HG03575 (cell line): ENCODE results near the gene CACNG4.

Experiments
- ATAC-seq: cut with Tn5 transposase; IDR thresholded peaks from one replicate; pipeline ENCODE4 v1.9.1; 2021; ENCODE audit not compliant: unreplicated experiment, insufficient number of reproducible peaks, low FRiP score; ENCODE audit errors: extremely low read depth

Gene CACNG4

DNA sequence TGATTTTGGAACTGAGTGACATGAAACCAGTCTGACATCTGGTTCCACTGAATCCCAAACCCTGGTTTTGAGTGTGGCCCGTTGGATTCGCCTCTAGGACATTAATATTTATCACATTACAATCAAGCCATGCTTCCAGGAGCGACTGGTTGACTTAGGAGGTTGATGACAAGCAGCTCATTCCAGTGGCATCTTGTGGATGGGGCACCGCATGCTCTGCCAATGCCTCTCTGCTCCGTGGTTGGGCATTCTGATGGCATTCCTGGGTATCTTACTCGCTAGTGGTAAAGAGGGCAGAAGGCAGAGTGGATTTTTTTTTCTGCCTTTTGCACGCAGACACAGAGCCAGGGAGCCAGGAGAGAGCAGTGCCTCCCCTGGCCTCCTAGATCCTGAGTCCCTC is 31.4 kb downstream of the CACNG4 start:
- no peak for ATAC-seq

GRCh38 chr17:66996926-66997325 is 32.4 kb downstream of the CACNG4 start:
- no peak for ATAC-seq

DNA sequence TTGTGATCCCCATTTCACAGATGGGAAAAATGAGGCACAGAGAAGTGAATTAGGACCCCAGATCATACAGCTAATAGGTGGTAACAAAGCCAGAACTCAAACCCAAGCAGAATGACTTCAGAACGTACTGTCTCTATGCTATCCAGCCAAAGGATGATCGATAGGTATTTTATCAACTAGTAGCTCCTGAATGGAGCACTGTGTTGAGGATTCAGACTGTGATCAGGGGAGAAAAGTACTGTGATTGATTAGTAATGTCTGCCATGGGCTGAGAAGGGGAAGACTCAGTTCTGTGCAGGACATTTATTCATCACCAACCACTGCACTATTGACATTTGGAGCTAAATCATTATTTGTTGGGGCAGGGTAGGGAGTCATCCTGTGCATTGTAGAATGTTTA is 38.7 kb downstream of the CACNG4 start:
- ATAC-seq = no peak

DNA sequence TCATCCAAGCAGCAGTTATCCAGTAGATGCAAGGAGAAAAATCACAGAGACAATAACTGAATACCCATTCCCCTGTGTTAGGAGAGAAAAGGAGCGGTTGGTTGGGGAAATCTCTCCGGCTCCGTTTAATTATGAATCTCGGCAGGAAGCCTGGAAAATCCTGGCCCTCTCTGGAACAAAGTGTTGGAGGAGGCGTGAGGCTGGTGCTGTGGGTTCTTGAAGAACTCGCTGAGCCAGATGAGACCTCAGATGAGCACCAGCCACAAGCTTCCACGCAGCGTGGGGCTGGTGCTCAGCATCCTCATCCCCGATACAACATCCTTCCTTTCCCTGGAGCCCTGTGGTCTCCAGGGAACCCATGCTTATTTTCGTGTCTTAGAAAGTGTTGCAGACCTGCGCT is 39.7 kb downstream of the CACNG4 start:
- no peak for ATAC-seq

DNA sequence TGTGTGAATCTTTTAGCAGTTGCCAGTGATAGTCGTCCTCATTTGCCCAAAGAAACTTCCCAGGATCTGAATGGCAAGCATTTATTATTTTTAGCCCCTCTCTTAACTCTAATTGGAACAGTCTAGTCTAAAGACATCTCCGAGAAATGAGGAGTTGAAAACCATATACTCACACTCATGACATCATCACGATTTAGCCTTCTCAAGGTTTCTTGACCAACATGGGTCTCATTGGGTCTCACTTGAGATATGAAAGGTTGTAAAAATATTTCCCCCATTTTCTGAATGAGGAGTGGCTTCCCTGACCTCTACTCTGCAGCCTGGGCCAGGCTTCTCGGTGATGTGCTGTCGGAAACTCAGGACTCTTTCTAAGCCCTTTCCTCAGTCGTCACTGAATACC is 42.8 kb downstream of the CACNG4 start:
- no peak for ATAC-seq

DNA sequence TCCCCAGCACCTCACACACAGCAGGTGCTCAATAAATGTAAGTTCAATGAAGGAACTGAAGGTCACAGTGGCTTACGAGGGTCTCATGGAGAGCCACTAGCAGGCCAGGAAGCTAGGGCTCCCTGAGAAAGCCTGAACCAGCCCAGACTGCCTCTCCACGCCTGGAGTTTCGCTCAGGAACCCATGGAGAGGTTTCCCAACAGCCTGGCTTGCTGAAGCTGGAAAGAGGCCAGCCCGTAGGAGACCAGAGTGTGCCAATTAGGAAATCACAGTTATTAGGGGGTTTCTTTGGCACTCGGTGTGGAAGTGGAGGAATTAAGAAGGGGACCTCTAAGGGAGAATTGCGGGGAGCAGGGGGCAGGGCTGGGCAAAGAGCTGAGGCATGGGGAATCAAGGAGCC is 43.6 kb downstream of the CACNG4 start:
- ATAC-seq = no peak

GRCh38 chr17:67011527-67012175 is 47.1 kb downstream of the CACNG4 start:
- no peak for ATAC-seq

GRCh38 chr17:67013891-67014290 is 49.4 kb downstream of the CACNG4 start:
- no peak for ATAC-seq

- no peak for ATAC-seq
Observed at GRCh38 chr17:67015001-67015400, 50.5 kb downstream of the CACNG4 start.

DNA sequence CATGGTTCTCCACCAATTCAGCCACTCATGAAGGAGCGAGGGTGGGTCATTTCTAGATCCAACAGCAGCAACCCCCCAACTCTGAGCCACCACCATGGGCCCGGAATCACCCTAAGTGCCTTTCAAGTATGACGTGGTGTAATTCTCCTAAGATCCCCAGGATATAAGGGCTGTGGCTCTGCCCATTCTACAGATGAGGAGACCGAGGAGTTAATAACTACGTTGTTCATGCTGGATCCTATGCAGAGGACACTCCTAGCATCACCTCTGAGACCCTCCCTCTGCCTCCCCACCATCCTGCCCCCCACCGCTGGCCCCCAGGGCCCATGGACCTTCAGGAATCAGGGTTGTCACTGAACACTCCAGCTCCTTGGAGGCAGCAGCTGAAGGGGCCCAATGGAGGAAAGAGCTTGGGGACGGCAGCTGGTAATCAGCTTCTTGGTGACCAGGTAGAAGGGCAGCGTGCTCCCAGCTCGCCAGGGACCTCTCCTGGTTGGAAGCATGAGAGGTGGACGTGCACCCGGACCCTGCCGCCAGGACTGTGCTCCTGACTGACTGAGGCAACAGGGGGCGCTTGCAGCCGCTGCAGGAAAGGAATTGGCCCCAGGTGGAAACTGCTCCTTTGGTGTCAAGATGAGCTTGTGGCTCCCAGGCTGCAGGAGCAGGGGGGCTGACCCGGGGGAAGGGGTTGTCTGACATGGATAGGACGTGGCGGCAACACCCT is 51.7 kb downstream of the CACNG4 start:
- ATAC-seq = no peak

DNA sequence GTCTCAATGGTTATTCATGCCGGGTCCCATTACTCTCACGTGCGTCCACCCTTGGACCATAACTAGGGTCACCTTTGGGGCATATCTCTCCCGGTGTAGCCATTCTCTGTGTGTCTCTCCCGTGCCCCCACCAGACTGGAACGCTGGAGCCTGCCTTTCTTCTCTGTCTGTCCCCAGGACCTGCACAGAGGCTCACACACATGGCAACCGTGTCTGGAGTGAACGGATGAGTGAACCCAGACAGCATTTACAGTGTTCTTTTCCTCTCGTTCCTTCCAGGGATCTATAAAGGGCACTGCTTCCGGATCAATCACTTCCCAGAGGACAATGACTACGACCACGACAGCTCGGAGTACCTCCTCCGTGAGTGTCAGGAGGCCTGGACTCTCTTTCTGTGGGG is 53.4 kb downstream of the CACNG4 start:
- ATAC-seq = no peak

DNA sequence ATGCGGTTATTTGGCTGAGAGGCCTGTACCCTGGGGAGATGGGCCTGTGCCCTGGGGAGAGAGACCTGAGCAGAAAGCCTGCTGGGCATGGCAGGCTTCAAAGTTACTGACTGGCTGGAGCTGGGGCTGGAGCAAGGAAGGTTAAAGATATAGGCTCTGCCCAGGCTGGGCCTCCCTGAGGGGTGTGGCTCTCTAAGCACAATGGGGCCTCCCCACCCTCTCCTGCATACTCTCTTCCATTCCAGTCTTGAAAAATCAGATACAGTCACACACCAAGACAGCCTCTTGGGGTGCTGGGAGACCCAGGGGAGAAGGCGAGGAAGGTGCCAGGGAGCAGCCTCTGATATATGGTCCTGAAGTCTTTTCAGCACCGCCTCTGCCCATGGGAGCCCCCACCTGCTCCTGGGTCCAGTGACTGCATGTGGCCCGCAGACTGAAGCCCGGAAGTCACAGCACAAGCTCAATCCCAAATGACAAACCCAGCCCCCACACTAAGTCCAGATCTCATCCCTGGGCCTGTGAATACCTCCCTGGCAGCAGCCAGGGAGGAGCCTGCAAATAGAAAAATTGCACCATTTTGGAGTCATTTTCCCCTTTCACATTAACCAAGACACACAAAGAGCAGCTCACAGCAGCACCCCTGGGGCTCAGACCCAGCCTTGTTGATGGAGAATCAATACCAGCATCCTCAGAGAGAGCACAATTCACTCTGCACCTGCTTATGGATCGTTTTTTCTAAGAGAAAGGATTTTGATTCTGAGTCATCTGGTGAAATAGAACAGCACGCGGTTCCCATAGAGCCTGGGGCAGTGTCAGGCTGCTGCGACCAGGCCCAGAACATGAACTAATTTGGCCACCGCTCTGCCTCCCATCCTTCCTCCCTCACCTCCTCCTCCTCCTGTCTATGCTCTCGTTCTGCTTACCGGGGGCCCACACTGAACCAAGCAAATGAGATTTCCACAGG is 54.2 kb downstream of the CACNG4 start:
- no peak for ATAC-seq

- no peak for ATAC-seq
Observed at GRCh38 chr17:67019809-67020208, 55.3 kb downstream of the CACNG4 start.

DNA sequence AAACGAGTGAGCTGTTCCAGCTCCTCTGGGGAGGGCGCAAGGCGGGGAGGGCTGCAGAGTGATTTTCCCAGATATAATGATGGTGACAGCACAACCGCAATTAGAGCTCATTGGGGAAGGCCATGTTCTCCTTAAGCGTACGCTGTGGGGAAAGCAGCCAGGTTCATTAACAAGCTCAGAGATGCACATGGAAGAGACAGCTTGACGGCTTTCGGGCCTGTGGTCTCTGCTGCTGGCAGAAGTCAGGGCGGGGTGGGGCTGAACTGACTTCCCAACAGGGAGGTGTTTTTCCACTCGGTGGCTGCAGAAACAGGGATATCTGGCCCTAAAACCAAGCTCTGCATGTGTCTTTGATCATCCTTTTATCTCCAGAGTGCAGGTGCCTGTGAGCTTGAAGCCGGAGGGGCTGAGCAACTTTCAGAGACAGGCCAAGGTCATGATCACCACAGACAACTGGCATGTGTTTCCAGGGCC is 55.8 kb downstream of the CACNG4 start:
- no peak for ATAC-seq

DNA sequence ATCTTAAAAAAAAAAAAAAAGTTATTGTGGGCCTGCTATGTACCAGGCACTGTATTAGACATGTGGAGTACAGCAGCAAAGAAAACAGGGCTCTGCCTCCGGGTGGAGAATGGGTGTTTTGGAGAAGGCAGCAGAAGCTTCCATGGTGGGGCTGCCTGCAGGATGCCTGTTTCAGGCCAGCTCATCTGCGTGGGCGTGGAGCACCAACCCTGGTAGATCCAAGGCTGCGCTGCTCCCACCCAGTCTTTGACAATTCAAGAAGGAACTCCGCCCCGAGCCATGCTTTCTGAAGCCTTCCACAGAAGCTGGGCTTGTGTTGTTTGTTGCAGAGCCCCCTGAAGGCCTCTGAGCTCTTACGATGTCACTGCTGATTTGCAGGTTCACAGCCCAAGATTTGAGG is 56.7 kb downstream of the CACNG4 start:
- no peak for ATAC-seq

DNA sequence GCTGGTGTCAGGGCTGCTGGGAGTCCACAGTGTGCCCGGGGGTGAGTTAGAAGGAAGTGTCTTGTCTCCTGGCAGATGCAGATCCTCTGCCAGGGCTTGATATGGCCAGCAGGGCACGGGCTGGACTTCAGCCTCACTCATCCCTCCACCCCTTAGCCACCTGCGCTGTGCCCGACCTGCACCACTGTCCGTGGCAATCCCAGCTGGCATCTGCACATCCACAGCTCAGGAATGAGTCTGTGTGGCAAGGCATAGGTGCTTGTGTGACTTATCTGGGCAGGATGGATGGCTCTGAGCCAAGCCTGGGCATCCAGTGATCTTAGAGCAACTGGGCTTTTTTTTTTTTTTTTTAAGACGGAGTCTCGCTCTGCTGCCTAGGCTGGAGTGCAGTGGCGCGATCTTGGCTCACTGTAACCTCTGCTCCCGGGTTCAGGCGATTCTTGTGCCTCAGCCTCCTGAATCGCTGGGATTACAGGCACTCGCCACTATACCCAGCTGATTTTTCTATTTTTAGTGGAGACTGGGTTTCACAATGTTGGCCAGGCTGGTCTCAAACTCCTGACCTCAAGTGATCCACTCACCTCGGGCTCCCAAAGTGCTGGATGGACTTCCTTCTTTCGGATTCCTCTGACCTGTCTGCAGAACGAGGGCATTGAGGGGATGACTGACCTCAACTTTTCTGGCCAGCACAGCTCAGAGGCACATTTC is 57.4 kb downstream of the CACNG4 start:
- ATAC-seq = no peak

DNA sequence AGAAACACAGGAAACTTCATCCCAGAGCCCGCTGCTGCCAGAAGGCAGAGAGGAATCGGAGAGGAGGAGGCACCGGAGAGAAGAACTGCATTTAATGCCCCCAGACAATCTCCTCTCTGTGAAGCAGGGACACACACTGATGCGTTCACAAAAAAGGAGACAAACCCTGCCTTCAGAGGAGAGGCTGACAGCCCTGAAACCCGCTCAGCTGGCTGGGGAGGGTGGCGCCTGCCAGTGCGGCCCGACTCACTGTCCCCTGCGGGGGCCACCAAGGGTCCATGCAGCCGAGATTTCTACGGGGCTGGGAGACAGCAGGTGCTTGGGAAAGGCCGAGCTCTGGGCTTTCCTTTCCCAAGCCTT is 57.9 kb downstream of the CACNG4 start:
- no peak for ATAC-seq

DNA sequence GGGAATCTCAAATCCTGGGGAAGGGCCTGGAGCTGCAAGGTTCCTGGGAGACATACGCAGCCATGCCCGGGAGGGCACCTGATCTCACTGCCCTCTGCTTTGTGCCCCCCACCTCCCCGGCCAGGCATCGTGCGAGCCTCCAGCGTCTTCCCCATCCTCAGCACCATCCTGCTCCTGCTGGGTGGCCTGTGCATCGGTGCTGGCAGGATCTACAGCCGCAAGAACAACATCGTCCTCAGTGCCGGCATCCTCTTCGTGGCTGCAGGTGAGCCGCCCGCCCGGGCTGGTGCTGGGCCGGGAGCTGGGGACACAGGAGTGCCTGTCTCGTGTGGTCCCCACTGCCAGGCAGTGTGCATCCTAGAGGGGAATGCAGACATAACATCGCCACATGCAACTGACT is 60.2 kb downstream of the CACNG4 start:
- no peak for ATAC-seq

- ATAC-seq = no peak
Observed at GRCh38 chr17:67025216-67025792, 60.8 kb downstream of the CACNG4 start.
